ENCODE data around the gene GNG13.
"Not testable (repeated sequence)": the region's sequence is repeated elsewhere in the genome, so short reads cannot be mapped to it uniquely, and the experiment has no call there.

The GNG13 gene

GRCh38 chr16:824194-824593 is 23.7 kb upstream of the GNG13 start:
- TF ChIP-seq CTCF (IDR thresholded peaks at IDR 0.05), result no peak
- no peak overlapping the region for H3K4me3 ChIP-seq
- H3K27ac ChIP-seq, result no peak overlapping the region
- DNase-seq (ENCODE audit: low spot score), result no peak

GRCh38 chr16:822909-823297 is 22.4 kb upstream of the GNG13 start:
- no peak for DNase-seq (ENCODE audit: low spot score)
- TF ChIP-seq CTCF (IDR thresholded peaks at IDR 0.05), result no peak
- H3K4me3 ChIP-seq, result no peak overlapping the region
- H3K27ac ChIP-seq, result no peak overlapping the region

GRCh38 chr16:822174-822908 is 21.8 kb upstream of the GNG13 start:
- no peak for TF ChIP-seq CTCF (IDR thresholded peaks at IDR 0.05)
- DNase-seq (ENCODE audit: low spot score), result no peak
- H3K27ac ChIP-seq, result no peak overlapping the region
- H3K4me3 ChIP-seq, result no peak overlapping the region

- no peak overlapping the region for H3K27ac ChIP-seq
- TF ChIP-seq CTCF (IDR thresholded peaks at IDR 0.05), result no peak
- DNase-seq (ENCODE audit: low spot score), result no peak
- H3K4me3 ChIP-seq, result no peak overlapping the region
Measured at GRCh38 chr16:821751-822150, 21.2 kb upstream of the GNG13 start.

GRCh38 chr16:820748-821147 is 20.2 kb upstream of the GNG13 start:
- Histone ChIP-seq H3K27ac (no peak overlapping the region), H3K4me3 (no peak overlapping the region)
- no peak for DNase-seq (ENCODE audit: low spot score)
- TF ChIP-seq CTCF (IDR thresholded peaks at IDR 0.05), result no peak

GRCh38 chr16:820044-820408 is 19.5 kb upstream of the GNG13 start:
- not testable (repeated sequence) for H3K4me3 ChIP-seq; DNase-seq (ENCODE audit: low spot score); H3K27ac ChIP-seq

- TF ChIP-seq CTCF (IDR thresholded peaks at IDR 0.05), result no peak
- H3K4me3 ChIP-seq, result no peak overlapping the region
- H3K27ac ChIP-seq, result no peak overlapping the region
- DNase-seq (ENCODE audit: low spot score), result no peak
Measured at GRCh38 chr16:819336-820043, 19.0 kb upstream of the GNG13 start.

Measured in coronary artery (tissue), 2 donors.